ENCODE results near the gene ITGAX.

The ITGAX gene

GRCh38 chr16:31403590-31404352 is 48.8 kb downstream of the ITGAX start:
- H3K27ac ChIP-seq (ENCODE audit: low read depth, low read length) = no peak overlapping the region
- no peaks in the 10 kb centered on the region for H3F3A ChIP-seq (ENCODE audit: insufficient read depth)
- no peaks in the 10 kb centered on the region for H3K36me3 ChIP-seq (ENCODE audit: low read length)
- H3K4me3 ChIP-seq (ENCODE audit: insufficient read depth, low read length, poor library complexity, severe bottlenecking) = no peak overlapping the region
- no peaks in the 10 kb centered on the region for H3K79me2 ChIP-seq (ENCODE audit: insufficient read depth, low read length)
- TF ChIP-seq CTCF (IDR thresholded peaks at IDR 0.05; ENCODE audit: insufficient read depth, low read length, poor library complexity, severe bottlenecking) (no peak), EZH2phosphoT487 (conservative IDR thresholded peaks at IDR 0.05; ENCODE audit: low read length) (no peak)
- H3K27me3 ChIP-seq (ENCODE audit: low read length) = no peaks in the 10 kb centered on the region
- H3K4me2 ChIP-seq (ENCODE audit: low read depth, low read length, poor library complexity, severe bottlenecking) = no peak overlapping the region
- H3K9me2 ChIP-seq (replicated peaks; ENCODE audit: insufficient read depth, low read length) = no peaks in the 10 kb centered on the region
- no peak overlapping the region for H3K9ac ChIP-seq (ENCODE audit: low read length)
- H2AFZ ChIP-seq (ENCODE audit: low read depth, low read length, severe bottlenecking) = no peak overlapping the region
- no peaks in the 10 kb centered on the region for H4K20me1 ChIP-seq (ENCODE audit: low read depth, low read length)
- no peaks in the 10 kb centered on the region for H3K9me3 ChIP-seq (ENCODE audit: insufficient read depth, low read length)

- H4K20me1 ChIP-seq (ENCODE audit: low read depth, low read length) = no peaks in the 10 kb centered on the region
- H2AFZ ChIP-seq (ENCODE audit: low read depth, low read length, severe bottlenecking) = no peak overlapping the region
- H3K27me3 ChIP-seq (ENCODE audit: low read length) = no peaks in the 10 kb centered on the region
- no peaks in the 10 kb centered on the region for H3K79me2 ChIP-seq (ENCODE audit: insufficient read depth, low read length)
- H3F3A ChIP-seq (ENCODE audit: insufficient read depth) = no peaks in the 10 kb centered on the region
- no peaks in the 10 kb centered on the region for H3K9me3 ChIP-seq (ENCODE audit: insufficient read depth, low read length)
- H3K4me3 ChIP-seq (ENCODE audit: insufficient read depth, low read length, poor library complexity, severe bottlenecking) = no peak overlapping the region
- TF ChIP-seq EZH2phosphoT487 (conservative IDR thresholded peaks at IDR 0.05; ENCODE audit: low read length) = no peak
- no peak for TF ChIP-seq CTCF (IDR thresholded peaks at IDR 0.05; ENCODE audit: insufficient read depth, low read length, poor library complexity, severe bottlenecking)
- no peaks in the 10 kb centered on the region for H3K9me2 ChIP-seq (replicated peaks; ENCODE audit: insufficient read depth, low read length)
- no peak overlapping the region for H3K27ac ChIP-seq (ENCODE audit: low read depth, low read length)
- no peak overlapping the region for H3K9ac ChIP-seq (ENCODE audit: low read length)
- H3K4me2 ChIP-seq (ENCODE audit: low read depth, low read length, poor library complexity, severe bottlenecking) = no peak overlapping the region
- no peaks in the 10 kb centered on the region for H3K36me3 ChIP-seq (ENCODE audit: low read length)
These were observed 49.5 kb downstream of the ITGAX start for GRCh38 chr16:31404353-31405064.

- Histone ChIP-seq H3K4me2 (ENCODE audit: low read depth, low read length, poor library complexity, severe bottlenecking) (no peak overlapping the region), H3K9ac (ENCODE audit: low read length) (no peak overlapping the region), H2AFZ (ENCODE audit: low read depth, low read length, severe bottlenecking) (no peak overlapping the region), H3K27ac (ENCODE audit: low read depth, low read length) (no peak overlapping the region), H3K4me3 (ENCODE audit: insufficient read depth, low read length, poor library complexity, severe bottlenecking) (no peak overlapping the region), H3F3A (ENCODE audit: insufficient read depth) (no peaks in the 10 kb centered on the region), H3K9me2 (replicated peaks; ENCODE audit: insufficient read depth, low read length) (no peaks in the 10 kb centered on the region), H3K79me2 (ENCODE audit: insufficient read depth, low read length) (no peaks in the 10 kb centered on the region), H3K36me3 (ENCODE audit: low read length) (no peaks in the 10 kb centered on the region), H4K20me1 (ENCODE audit: low read depth, low read length) (no peaks in the 10 kb centered on the region), H3K9me3 (ENCODE audit: insufficient read depth, low read length) (no peaks in the 10 kb centered on the region), H3K27me3 (ENCODE audit: low read length) (no peaks in the 10 kb centered on the region)
- TF ChIP-seq CTCF (IDR thresholded peaks at IDR 0.05; ENCODE audit: insufficient read depth, low read length, poor library complexity, severe bottlenecking) (no peak), EZH2phosphoT487 (conservative IDR thresholded peaks at IDR 0.05; ENCODE audit: low read length) (no peak)
These were observed 52.4 kb downstream of the ITGAX start for GRCh38 chr16:31407406-31407805.
